Neutrophil (primary cell): ENCODE data around the gene PEX16.
"Not testable (repeated sequence)": the region's sequence is repeated elsewhere in the genome, so short reads cannot be mapped to it uniquely, and the experiment has no call there.

ENCODE experiments used
- H3K27ac ChIP-seq: fragments of 200-600 bp; sonication (generic); 2 replicates; pipeline ENCODE4 v1.5.1; 2016; ENCODE audit warnings: mild to moderate bottlenecking, moderate library complexity
- H3K27me3 ChIP-seq: fragments of 200-600 bp; sonication (generic); 2 replicates; pipeline ENCODE4 v1.6.0; 2016; ENCODE audit warnings: mild to moderate bottlenecking
- H3K36me3 ChIP-seq: fragments of 200-600 bp; sonication (generic); 2 replicates; pipeline ENCODE4 v1.5.1; 2017
- H3K4me1 ChIP-seq, 2 experiments: fragments of 200-600 bp in 1 of 2; sonication (generic) in 1 of 2; 1 replicate in 1 of 2; 2 replicates in 1 of 2; pipeline versions ENCODE4 v1.5.1 to v1.6.1; 2013 to 2016; ENCODE audit warnings: low read depth in 1 of 2, low read length in 1 of 2, mild to moderate bottlenecking in 1 of 2, moderate library complexity in 1 of 2; ENCODE audit not compliant: control insufficient read depth in 1 of 2, insufficient read depth in 1 of 2
- H3K4me3 ChIP-seq, 2 experiments: fragments of 200-600 bp in 1 of 2; sonication (generic) in 1 of 2; 1 replicate in 1 of 2; 2 replicates in 1 of 2; pipeline ENCODE4 v1.5.1; 2013 to 2016; ENCODE audit warnings: low read depth in 1 of 2, low read length in 1 of 2, mild to moderate bottlenecking in 1 of 2, moderate library complexity in 1 of 2
- H3K9me3 ChIP-seq: fragments of 200-600 bp; sonication (generic); 2 replicates; pipeline ENCODE4 v1.5.1; 2016
- TF ChIP-seq, protein P1 (sequence below): fragments of 200-600 bp; sonication (generic); IDR thresholded peaks from 2 replicates; pipeline ENCODE4 v1.5.1; 2016; ENCODE audit warnings: antibody characterized with exemption

The PEX16 gene

DNA sequence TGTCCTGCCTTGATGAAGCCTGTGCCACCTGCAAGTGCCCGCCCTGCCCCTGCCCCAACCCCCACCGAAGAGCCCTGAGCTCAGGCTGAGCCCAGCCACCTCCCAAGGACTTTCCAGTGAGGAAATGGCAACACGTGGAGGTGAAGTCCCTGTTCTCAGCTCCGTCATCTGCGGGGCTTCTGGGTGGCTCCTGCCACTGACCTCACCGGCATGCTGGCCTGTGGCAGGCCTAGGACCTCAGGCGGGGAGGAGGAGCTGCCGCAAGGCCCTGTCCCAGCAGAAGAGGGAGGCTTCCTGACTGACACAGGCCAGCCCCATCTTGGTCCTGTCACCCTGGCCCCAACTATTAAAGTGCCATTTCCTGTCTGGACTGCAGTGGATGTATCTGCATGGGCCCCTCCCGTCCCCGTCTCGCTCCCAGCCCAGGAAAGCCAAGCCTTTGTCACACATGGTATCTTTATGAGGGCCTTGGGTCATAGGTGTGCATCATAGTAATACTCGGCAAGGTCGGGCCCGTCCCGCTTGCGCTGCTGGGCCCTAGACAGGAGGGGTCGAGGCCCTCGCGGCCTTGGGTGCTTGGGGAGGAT is 11.5 kb downstream of the PEX16 start:
- H3K4me3 ChIP-seq, result no peak overlapping the region
- no peak overlapping the region for H3K27ac ChIP-seq
- H3K27me3 ChIP-seq, result peaks cover 44% of the 10 kb centered on the region
- H3K36me3 ChIP-seq, result peaks cover 29% of the 10 kb centered on the region
- H3K4me1 ChIP-seq, result no peaks in the 10 kb centered on the region
- TF ChIP-seq, protein P1, sequence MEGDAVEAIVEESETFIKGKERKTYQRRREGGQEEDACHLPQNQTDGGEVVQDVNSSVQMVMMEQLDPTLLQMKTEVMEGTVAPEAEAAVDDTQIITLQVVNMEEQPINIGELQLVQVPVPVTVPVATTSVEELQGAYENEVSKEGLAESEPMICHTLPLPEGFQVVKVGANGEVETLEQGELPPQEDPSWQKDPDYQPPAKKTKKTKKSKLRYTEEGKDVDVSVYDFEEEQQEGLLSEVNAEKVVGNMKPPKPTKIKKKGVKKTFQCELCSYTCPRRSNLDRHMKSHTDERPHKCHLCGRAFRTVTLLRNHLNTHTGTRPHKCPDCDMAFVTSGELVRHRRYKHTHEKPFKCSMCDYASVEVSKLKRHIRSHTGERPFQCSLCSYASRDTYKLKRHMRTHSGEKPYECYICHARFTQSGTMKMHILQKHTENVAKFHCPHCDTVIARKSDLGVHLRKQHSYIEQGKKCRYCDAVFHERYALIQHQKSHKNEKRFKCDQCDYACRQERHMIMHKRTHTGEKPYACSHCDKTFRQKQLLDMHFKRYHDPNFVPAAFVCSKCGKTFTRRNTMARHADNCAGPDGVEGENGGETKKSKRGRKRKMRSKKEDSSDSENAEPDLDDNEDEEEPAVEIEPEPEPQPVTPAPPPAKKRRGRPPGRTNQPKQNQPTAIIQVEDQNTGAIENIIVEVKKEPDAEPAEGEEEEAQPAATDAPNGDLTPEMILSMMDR, result no peak
- H3K9me3 ChIP-seq, result no peaks in the 10 kb centered on the region

DNA sequence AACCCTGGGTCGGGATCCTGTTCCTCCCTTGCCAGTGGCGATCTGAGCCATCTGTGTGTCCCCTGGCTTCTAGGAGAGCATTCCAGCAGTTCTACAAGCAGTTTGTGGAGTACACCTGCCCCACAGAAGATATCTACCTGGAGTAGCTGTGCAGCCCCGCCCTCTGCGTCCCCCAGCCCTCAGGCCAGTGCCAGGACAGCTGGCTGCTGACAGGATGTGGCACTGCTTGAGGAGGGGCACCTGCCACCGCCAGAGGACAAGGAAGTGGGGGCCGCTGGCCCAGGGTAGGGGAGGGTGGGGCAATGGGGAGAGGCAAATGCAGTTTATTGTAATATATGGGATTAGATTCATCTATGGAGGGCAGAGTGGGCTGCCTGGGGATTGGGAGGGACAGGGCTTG is 12.1 kb downstream of the PEX16 start:
- not testable (repeated sequence) for H3K9me3 ChIP-seq, H3K4me1 ChIP-seq, H3K27ac ChIP-seq, H3K4me3 ChIP-seq
- H3K27me3 ChIP-seq, result peaks cover 50% of the 10 kb centered on the region
- H3K36me3 ChIP-seq, result peaks cover 23% of the 10 kb centered on the region

DNA sequence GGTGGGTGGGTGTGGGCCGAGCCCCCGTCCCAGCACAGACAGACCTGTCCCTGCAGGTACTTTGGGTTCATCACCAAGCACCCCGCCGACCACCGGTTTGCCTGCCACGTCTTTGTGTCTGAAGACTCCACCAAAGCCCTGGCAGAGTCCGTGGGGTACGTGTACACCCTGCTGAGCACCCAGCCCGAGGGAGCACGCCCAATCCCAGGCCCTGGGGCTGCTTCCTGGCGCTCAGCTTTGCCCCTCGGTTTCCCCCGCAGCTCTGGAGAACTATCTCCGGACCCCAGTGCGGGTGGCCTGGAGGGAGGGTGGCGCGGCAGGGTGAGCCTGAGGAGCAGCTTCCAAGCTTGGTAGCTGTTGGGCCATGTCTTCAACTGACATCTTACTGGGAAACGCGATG is 12.6 kb downstream of the PEX16 start:
- H3K36me3 ChIP-seq, result peaks cover 18% of the 10 kb centered on the region
- H3K9me3 ChIP-seq, result no peaks in the 10 kb centered on the region

DNA sequence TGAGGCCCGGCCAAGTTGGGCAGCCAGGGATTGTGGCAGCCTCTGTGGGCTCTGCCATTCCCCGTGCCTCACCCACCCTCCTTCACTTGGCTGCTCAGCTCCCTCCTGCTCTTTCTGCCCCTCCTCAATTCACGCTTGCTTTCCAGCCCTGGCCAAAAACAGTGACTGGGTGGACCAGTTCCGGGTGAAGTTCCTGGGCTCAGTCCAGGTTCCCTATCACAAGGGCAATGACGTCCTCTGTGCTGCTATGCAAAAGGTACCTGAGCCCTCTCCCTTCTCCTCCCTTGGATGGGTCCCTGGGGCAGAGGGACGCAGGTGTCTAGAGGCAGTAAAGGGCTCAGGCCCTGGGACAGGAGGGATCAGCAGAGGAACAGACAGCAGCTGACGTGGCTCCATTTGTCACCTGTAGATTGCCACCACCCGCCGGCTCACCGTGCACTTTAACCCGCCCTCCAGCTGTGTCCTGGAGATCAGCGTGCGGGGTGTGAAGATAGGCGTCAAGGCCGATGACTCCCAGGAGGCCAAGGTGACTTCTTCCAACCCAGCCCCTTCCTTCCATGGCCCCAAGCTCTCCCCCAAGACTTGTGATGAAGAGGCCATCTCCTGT is 13.3 kb downstream of the PEX16 start:
- Histone ChIP-seq H3K36me3 (peaks cover 12% of the 10 kb centered on the region), H3K9me3 (no peaks in the 10 kb centered on the region), H3K27me3 (peaks cover 62% of the 10 kb centered on the region), H3K27ac (no peak overlapping the region), H3K4me3 (no peak overlapping the region), H3K4me1 (peaks cover 0 to 5% of the 10 kb centered on the region in 2 experiments)
- TF ChIP-seq, protein P1, result no peak

More for the DNA sequence above, 12.6 kb downstream of the PEX16 start:
- no peak overlapping the region for H3K27ac ChIP-seq
- TF ChIP-seq, protein P1, result no peak
- H3K4me3 ChIP-seq, result no peak overlapping the region
- peaks cover 55% of the 10 kb centered on the region for H3K27me3 ChIP-seq
- no peaks in the 10 kb centered on the region for H3K4me1 ChIP-seq

DNA sequence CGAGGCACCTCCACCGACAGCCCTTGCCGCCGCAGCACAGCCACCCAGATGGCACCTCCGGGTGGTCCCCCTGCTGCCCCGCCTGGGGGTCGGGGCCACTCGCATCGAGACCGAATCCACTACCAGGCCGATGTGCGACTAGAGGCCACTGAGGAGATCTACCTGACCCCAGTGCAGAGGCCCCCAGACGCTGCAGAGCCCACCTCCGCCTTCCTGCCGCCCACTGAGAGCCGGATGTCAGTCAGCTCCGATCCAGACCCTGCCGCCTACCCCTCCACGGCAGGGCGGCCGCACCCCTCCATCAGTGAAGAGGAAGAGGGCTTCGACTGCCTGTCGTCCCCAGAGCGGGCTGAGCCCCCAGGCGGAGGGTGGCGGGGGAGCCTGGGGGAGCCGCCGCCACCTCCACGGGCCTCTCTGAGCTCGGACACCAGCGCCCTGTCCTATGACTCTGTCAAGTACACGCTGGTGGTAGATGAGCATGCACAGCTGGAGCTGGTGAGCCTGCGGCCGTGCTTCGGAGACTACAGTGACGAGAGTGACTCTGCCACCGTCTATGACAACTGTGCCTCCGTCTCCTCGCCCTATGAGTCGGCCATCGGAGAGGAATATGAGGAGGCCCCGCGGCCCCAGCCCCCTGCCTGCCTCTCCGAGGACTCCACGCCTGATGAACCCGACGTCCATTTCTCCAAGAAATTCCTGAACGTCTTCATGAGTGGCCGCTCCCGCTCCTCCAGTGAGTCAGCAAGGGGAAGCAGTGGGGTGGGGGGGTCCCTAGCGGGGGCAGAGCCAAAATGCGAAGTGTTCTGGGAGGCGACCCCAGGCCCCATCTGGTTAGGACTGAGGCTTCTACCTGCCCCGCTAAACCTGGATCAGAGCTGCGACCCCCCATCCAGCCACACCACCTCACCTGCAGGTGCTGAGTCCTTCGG is 15.0 kb downstream of the PEX16 start:
- Histone ChIP-seq H3K9me3 (no peaks in the 10 kb centered on the region), H3K4me3 (no peak overlapping the region), H3K27ac (no peak overlapping the region), H3K4me1 (peaks cover 0 to 8% of the 10 kb centered on the region in 2 experiments), H3K27me3 (peaks cover 79% of the 10 kb centered on the region), H3K36me3 (no peaks in the 10 kb centered on the region)
- TF ChIP-seq, protein P1, result no peak
